Lung (tissue), 12 donors: Measurements from ENCODE around the gene ZNRF1. TPM values are rescaled to one million over a fixed set of nuclear protein-coding genes. Genes with fewer than 3 reads are reported as not detected.

Source experiments
- ATAC-seq: fragments of 200-7000 bp; cut with Tn5 transposase; one replicate; pipeline ENCODE4 v1.9.1; 2020; ENCODE audit warnings: moderate number of reproducible peaks; ENCODE audit not compliant: insufficient read depth, low FRiP score
- DNase-seq, 3 donors: peaks; one replicate each; pipeline ENCODE4 v3.0.0-alpha.2; 2013 to 2017
- H3K27ac ChIP-seq, 2 donors: one replicate each; pipeline ENCODE4 v1.5.1; 2013; ENCODE audit warnings: mild to moderate bottlenecking in 2 of 2, moderate library complexity in 2 of 2, control low read depth in 1 of 2, inconsistent platforms in 1 of 2, low read depth in 1 of 2, low read length in 1 of 2
- H3K27me3 ChIP-seq, 3 donors: one replicate each; pipeline ENCODE4 v1.5.1; 2013; ENCODE audit warnings: low read length in 2 of 3; ENCODE audit not compliant: control insufficient read depth in 3 of 3, insufficient read depth in 3 of 3
- H3K36me3 ChIP-seq, 4 donors: one replicate each; pipeline ENCODE4 v1.5.1; 2013; ENCODE audit warnings: low read length in 4 of 4, mild to moderate bottlenecking in 1 of 4, moderate library complexity in 1 of 4; ENCODE audit not compliant: control insufficient read depth in 4 of 4, insufficient read depth in 4 of 4
- H3K4me1 ChIP-seq, 5 donors: one replicate each; pipeline ENCODE4 v1.5.1; 2013; ENCODE audit warnings: low read length in 5 of 5, mild to moderate bottlenecking in 2 of 5, moderate library complexity in 1 of 5; ENCODE audit not compliant: control insufficient read depth in 5 of 5, insufficient read depth in 5 of 5
- H3K4me3 ChIP-seq: one replicate; pipeline ENCODE4 v1.5.1; 2013; ENCODE audit warnings: mild to moderate bottlenecking, control low read depth, moderate library complexity
- H3K9ac ChIP-seq, 2 donors: one replicate each; pipeline ENCODE4 v1.5.1; 2013; ENCODE audit warnings: low read length in 2 of 2, control low read depth in 1 of 2; ENCODE audit not compliant: insufficient read depth in 1 of 2
- H3K9me3 ChIP-seq, 4 donors: one replicate each; pipeline ENCODE4 v1.5.1; 2013; ENCODE audit warnings: low read length in 3 of 4, mild to moderate bottlenecking in 1 of 4, moderate library complexity in 1 of 4; ENCODE audit not compliant: control insufficient read depth in 4 of 4, insufficient read depth in 3 of 4
- CTCF ChIP-seq: IDR thresholded peaks from 2 replicates; pipeline ENCODE4 v1.5.1; 2012; ENCODE audit warnings: mild to moderate bottlenecking; ENCODE audit errors: control extremely low read depth, extremely low read depth
- WGBS, 2 donors: extraction: QIAGEN DNeasy Blood & Tissue Kit; methylation state at CpG; one replicate each; pipeline ENCODE4 v1.1.7; 2013; 5-methylcytosine and 5-hydroxymethylcytosine counted together
- polyA plus RNA-seq, 2 donors: library from polyadenylated mRNA; stranded (reverse); fragments of 200-250 nt; gene quantifications; one replicate each; pipeline ENCODE4 v1.2.1, GENCODE V29; 2013
- total RNA-seq, 2 donors: library from RNA; depleted of rRNA in 1 of 2; stranded (reverse); fragments of >200 nt in 1 of 2; gene quantifications; one replicate each; pipeline ENCODE4 v1.2.1, GENCODE V29; 2014 to 2021
- donor health status: control.
- donor health status: control.
- donor health status: Bipolar disorder and iron deficiency.
- donor health status: healthy.
- donor health status: DM: yes; HTN: yes; CAD: no.

The ZNRF1 gene
- total and polyA plus RNA-seq, 4 donors = 8.9 to 25.1 (median 16.2) TPM

GRCh38 chr16:75032655-75033054 is 33.8 kb downstream of the ZNRF1 start:
- Histone ChIP-seq H3K36me3 (peaks cover 0 to 7% (median 2%) of the 10 kb centered on the region in 4 donors), H3K4me3 (no peak overlapping the region), H3K9me3 (peaks cover 0 to 3% (median 0%) of the 10 kb centered on the region in 4 donors), H3K27ac (no peak overlapping the region), H3K9ac (no peak overlapping the region), H3K4me1 (peaks cover 0 to 3% (median 0%) of the 10 kb centered on the region in 5 donors), H3K27me3 (no peaks in the 10 kb centered on the region)
- no peak for TF ChIP-seq CTCF
- DNase-seq (no peak), ATAC-seq (no peak)

GRCh38 chr16:75035410-75035968 is 36.7 kb downstream of the ZNRF1 start:
- peaks cover 0 to 5% (median 0%) of the 10 kb centered on the region in 5 donors for H3K4me1 ChIP-seq
- peaks cover 0 to 12% (median 2%) of the 10 kb centered on the region in 4 donors for H3K9me3 ChIP-seq
- no peak overlapping the region for H3K9ac ChIP-seq
- peaks cover 0 to 8% (median 2%) of the 10 kb centered on the region in 4 donors for H3K36me3 ChIP-seq
- no peak for TF ChIP-seq CTCF
- ATAC-seq = no peak
- H3K27me3 ChIP-seq = no peaks in the 10 kb centered on the region
- WGBS, 2 donors = 73 to 74% methylated on average over 9 of the region's 9 CpGs
- H3K4me3 ChIP-seq = no peak overlapping the region
- H3K27ac ChIP-seq = no peak overlapping the region
- DNase-seq = peak in 2 of 3 donors; percentile 42 to 46

- ATAC-seq (no peak), DNase-seq (no peak)
- Histone ChIP-seq H3K4me3 (no peak overlapping the region), H3K36me3 (peaks cover 0 to 8% (median 2%) of the 10 kb centered on the region in 4 donors), H3K4me1 (peaks cover 0 to 12% (median 6%) of the 10 kb centered on the region in 5 donors), H3K27me3 (no peaks in the 10 kb centered on the region), H3K9ac (no peak overlapping the region), H3K9me3 (peaks cover 0 to 12% (median 2%) of the 10 kb centered on the region in 4 donors), H3K27ac (no peak overlapping the region)
- no peak for TF ChIP-seq CTCF
- 52 to 66% methylated on average over 3 of the region's 3 CpGs for WGBS, 2 donors
These were observed 39.4 kb downstream of the ZNRF1 start for GRCh38 chr16:75038036-75038858.
